ENCODE results near the gene SPEF1. TPM values are rescaled to one million over a fixed set of nuclear protein-coding genes. Genes with fewer than 3 reads are reported as not detected.
A peak's percentile ranks its signal among the peaks of the same experiment; 100 is the strongest.

Gene SPEF1
- total and polyA plus RNA-seq, 3 donors from 2014 or later: 9.8 to 28.8 (median 12.1) TPM

DNA sequence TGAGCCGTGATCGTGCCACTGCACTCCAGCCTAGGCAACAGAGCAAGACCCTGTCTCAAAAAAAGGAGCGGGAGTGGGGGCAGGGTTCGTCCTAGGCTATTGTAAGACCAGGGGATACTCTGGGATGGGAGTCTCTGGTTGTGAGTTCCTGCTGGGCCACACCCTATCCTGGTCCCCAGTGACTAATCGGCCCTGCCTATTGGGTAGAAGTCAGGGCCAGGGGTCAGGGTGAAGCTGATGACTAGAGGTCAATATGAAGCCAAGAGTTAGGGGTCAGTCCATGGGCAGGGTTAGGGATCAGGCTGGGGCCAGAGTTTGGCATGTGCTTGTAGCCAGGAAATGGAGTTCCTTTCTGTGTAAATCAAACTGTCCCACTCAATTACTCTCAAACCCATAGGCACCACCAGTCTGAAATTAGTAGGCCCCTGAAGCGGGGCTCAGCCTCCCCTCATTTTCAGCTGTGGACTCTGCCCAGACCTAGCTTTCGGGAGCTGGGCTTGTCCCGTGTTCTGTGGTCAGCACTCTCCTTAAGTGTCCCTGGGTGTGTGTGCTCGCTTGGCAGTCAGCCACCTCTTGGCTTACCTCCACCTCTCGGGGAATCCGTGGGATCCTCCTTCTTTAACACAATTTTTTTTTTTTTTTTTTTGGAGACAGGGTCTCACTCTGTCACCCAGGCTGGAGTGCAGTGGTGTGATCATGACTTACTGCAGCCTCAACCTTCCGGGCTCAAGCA lies 47.0 kb downstream of the SPEF1 start:
- Histone ChIP-seq H3K9me3 (no peaks in the 10 kb centered on the region), H3K4me3 (no peak overlapping the region), H3K36me3 (ENCODE audit: low read depth, missing control alignments) (no peaks in the 10 kb centered on the region), H3K4me1 (no peaks in the 10 kb centered on the region), H3K27me3 (no peaks in the 10 kb centered on the region), H3K27ac (peak overlapping the region in 1 of 2 donors; percentile 19)
- intact Hi-C loops (cut with DNase I; ENCODE audit: low total_unique reads): no loop called here
- DNase-seq: peak; percentile 43
- TF ChIP-seq POLR2A (IDR thresholded peaks at IDR 0.05): no peak
- TF ChIP-seq, protein P1, sequence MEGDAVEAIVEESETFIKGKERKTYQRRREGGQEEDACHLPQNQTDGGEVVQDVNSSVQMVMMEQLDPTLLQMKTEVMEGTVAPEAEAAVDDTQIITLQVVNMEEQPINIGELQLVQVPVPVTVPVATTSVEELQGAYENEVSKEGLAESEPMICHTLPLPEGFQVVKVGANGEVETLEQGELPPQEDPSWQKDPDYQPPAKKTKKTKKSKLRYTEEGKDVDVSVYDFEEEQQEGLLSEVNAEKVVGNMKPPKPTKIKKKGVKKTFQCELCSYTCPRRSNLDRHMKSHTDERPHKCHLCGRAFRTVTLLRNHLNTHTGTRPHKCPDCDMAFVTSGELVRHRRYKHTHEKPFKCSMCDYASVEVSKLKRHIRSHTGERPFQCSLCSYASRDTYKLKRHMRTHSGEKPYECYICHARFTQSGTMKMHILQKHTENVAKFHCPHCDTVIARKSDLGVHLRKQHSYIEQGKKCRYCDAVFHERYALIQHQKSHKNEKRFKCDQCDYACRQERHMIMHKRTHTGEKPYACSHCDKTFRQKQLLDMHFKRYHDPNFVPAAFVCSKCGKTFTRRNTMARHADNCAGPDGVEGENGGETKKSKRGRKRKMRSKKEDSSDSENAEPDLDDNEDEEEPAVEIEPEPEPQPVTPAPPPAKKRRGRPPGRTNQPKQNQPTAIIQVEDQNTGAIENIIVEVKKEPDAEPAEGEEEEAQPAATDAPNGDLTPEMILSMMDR (IDR thresholded peaks at IDR 0.05): no peak
- WGBS, 2 donors: 62% methylated on average over 12 of the region's 12 CpGs

GRCh38 chr20:3733119-3733995 lies 47.9 kb downstream of the SPEF1 start:
- WGBS, 2 donors: 45 to 48% methylated on average over 18 to 20 of the region's 20 CpGs
- TF ChIP-seq, protein P1 (IDR thresholded peaks at IDR 0.05): no peak
- no peak for TF ChIP-seq POLR2A (IDR thresholded peaks at IDR 0.05)

DNA sequence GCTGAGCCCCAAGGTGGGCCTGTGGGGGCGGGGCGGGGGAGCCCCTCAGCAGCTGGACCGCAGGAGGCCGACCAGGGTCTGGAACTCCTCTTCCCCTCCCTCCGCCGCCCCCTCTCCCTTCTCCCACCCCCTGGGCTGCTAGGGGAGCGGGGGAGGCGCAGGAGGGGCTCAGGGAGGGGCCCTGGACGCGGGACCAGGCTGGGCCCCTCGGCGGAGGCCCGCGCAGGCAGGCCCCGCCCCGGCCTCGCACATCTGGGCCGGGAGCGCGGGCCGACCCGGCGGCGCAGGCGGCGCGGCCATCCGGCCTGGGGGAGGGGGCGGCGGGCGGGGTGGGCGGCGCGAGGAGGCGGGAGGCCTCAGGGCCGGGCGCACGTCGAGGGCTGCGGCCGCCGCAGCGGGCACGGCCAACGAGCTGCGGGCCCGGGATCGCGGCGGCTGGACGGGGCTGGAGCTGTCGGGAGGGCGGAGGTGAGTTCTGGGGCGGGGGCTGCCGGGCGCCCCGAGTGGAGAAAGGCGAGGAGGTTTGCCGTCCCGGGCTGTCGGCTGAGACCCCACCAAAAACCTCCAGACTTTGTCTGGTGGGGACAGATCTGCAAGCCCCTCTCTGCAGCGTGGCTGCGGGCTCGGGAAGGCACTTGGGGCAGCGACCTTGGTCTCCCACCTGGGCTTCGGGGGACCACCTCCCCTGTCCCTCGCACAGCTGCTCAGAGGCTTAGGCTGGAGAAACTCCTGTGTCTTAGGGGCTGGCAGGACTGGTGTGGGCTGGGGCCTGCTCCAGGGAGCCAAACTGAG lies 48.7 kb downstream of the SPEF1 start, which contains the start of gene HSPA12B:
Gene HSPA12B (plus strand): TSS at position 359 of the 792 bp plus-strand sequence. CDS start 5,990 bp downstream, outside the sequence.
- H3K27me3 ChIP-seq: no peaks in the 10 kb centered on the region
- H3K4me3 ChIP-seq: peak within 1 kb of the TSS; percentile 45 to 49
- H3K36me3 ChIP-seq (ENCODE audit: low read depth, missing control alignments): no peaks in the 10 kb centered on the region
- TF ChIP-seq, protein P1 (IDR thresholded peaks at IDR 0.05): no peak
- no peak for TF ChIP-seq POLR2A (IDR thresholded peaks at IDR 0.05)
- intact Hi-C loops (cut with DNase I; ENCODE audit: low total_unique reads): no loop called here
- WGBS, 2 donors: 5 to 28% methylated on average over 2 to 40 of the region's 67 CpGs
- no peaks in the 10 kb centered on the region for H3K9me3 ChIP-seq
- peak within 1 kb of the TSS; percentile 32 to 41 for H3K27ac ChIP-seq
- peaks cover 4% of the 10 kb centered on the region for H3K4me1 ChIP-seq
- DNase-seq: no peak

More at GRCh38 chr20:3733119-3733995, 47.9 kb downstream of the SPEF1 start:
- H3K4me3 ChIP-seq: peak overlapping the region; percentile 45 to 49
- no peaks in the 10 kb centered on the region for H3K36me3 ChIP-seq (ENCODE audit: low read depth, missing control alignments)
- intact Hi-C loops (cut with DNase I; ENCODE audit: low total_unique reads): no loop called here
- no peaks in the 10 kb centered on the region for H3K9me3 ChIP-seq
- no peaks in the 10 kb centered on the region for H3K27me3 ChIP-seq
- H3K27ac ChIP-seq: peak overlapping the region; percentile 25 to 32
- H3K4me1 ChIP-seq: no peaks in the 10 kb centered on the region
- DNase-seq: no peak

DNA sequence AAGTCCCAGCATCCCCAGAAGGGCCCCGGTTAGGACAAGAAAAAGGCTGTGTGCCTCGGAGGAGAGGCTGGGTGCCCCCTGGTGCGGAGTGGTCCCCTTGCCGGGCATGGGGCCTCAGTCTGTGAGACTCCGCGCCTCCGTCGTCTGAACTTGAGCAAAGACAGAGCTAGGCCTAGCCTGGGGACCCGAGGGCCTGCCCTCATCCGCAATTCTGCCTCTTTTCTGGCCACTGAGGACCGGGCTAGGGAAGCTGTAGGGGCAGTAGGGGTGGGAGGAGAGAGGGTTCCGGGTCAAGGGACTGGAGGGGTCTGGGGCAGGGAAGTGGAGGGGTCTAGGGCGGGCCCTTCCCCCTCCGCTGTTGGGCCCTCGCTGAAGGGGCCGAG lies 49.3 kb downstream of the SPEF1 start:
- DNase-seq: no peak
- 41 to 48% methylated on average over 13 to 16 of the region's 16 CpGs for WGBS, 2 donors
- Histone ChIP-seq H3K27ac (peak overlapping the region in 1 of 2 donors; percentile 41), H3K36me3 (ENCODE audit: low read depth, missing control alignments) (no peaks in the 10 kb centered on the region), H3K27me3 (no peaks in the 10 kb centered on the region), H3K9me3 (no peaks in the 10 kb centered on the region), H3K4me3 (peak overlapping the region; percentile 25 to 45), H3K4me1 (peaks cover 4% of the 10 kb centered on the region)
- intact Hi-C loops (cut with DNase I; ENCODE audit: low total_unique reads): no loop called here
- TF ChIP-seq POLR2A (IDR thresholded peaks at IDR 0.05): no peak
- TF ChIP-seq, protein P1 (IDR thresholded peaks at IDR 0.05): no peak
